ENCODE measurements around the gene LMO7. TPM values are rescaled to one million over a fixed set of nuclear protein-coding genes. Genes with fewer than 3 reads are reported as not detected.
A peak's percentile ranks its signal among the peaks of the same experiment; 100 is the strongest.

LMO7 gene
- total and polyA plus RNA-seq, 2 of the 4 experiments (the other 2 are of a cell fraction): 266 to 367 TPM

DNA sequence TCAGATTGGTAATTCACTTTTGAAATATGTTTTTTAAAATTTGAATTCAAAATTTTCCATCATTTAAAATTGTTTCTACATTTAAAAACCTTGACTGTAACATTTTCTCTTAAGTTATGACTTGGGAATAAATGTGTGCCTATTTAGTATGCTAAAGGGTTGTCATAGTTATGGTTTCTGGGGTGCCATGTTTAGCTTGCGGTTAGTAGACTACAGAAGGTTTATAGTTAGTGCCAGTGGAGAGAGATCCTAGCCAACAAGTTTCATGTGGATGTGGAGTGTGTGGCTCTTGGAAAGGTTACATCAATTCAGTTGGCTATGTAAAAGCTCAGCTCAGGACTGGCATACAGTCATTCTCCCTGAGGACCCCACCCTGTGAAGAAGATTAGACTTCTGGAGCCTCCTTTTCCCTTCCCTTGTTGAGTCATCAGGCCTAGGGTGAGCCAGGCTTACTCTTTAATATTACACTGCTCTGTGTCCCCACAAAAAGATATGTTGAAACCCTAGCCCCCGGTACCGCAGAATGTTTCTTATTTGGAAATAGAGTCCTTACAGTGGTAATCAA lies 20.4 kb downstream of the LMO7 start:
- peak; percentile 22 for ATAC-seq (ENCODE audit: low read depth)
- ChIA-PET POLR2A (ENCODE audit: unreplicated experiment) (no interaction called here), CTCF (no interaction called here)
- Histone ChIP-seq H2BK120ac (ENCODE audit: low read depth, low read length) (no peak overlapping the region), H3K23ac (ENCODE audit: low read depth, low read length) (peak overlapping the region; percentile 39; the same call in 1 of the 2 replicates), H4K91ac (ENCODE audit: insufficient read depth, low read depth, low read length) (no peak overlapping the region), H3K4me1 (ENCODE audit: control insufficient read depth, insufficient read depth, low read length) (peaks cover 16% of the 10 kb centered on the region), H4K8ac (ENCODE audit: low read depth in 2 of 2, low read length in 2 of 2) (no peak overlapping the region), H4K5ac (ENCODE audit: low read depth, low read length) (no peak overlapping the region), H3K4me2 (ENCODE audit: low read depth, low read length) (no peak overlapping the region), H3K56ac (ENCODE audit: extremely low read depth, insufficient read depth, low read length) (no peak overlapping the region), H3K9ac (ENCODE audit: low read depth, low read length) (no peak overlapping the region), H3K14ac (replicated peaks; ENCODE audit: low read depth, low read length) (peak overlapping the region; percentile 47; the same call in 1 of the 2 replicates), H2BK15ac (ENCODE audit: low read depth, low read length) (no peak overlapping the region), H2AFZ (replicated peaks; ENCODE audit: low read length, poor library complexity) (no peak overlapping the region), H2BK5ac (ENCODE audit: low read depth, low read length, poor library complexity, severe bottlenecking) (no peak overlapping the region), H3K18ac (ENCODE audit: low read depth, low read length) (no peak overlapping the region), H3K27ac (ENCODE audit: insufficient read depth, low read length) (no peak overlapping the region), H3K36me3 (ENCODE audit: control insufficient read depth, insufficient read depth, low read length) (peaks cover 1% of the 10 kb centered on the region), H3K27me3 (ENCODE audit: control insufficient read depth, insufficient read depth, low read length) (no peaks in the 10 kb centered on the region), H3K4ac (ENCODE audit: low read depth, low read length) (no peak overlapping the region; the same call in 1 of the 2 replicates), H3K4me3 (ENCODE audit: insufficient read depth, low read depth, low read length) (no peak overlapping the region), H4K20me1 (ENCODE audit: insufficient read depth, low read length) (peaks cover 80% of the 10 kb centered on the region), H3K9me3 (ENCODE audit: control insufficient read depth, insufficient read depth, low read length) (no peaks in the 10 kb centered on the region), H3K79me1 (ENCODE audit: low read depth in 1 of 2, low read length in 2 of 2) (peaks cover 7 to 57% of the 10 kb centered on the region in 2 experiments; a peak in 3 of 4 replicates), H2BK20ac (ENCODE audit: low read depth, low read length) (no peak overlapping the region), H2AK9ac (replicated peaks; ENCODE audit: low read depth, low read length, poor library complexity) (peak overlapping the region; percentile 37), H3K9me1 (ENCODE audit: insufficient read depth, low read length) (peaks cover 19% of the 10 kb centered on the region), H2AK5ac (ENCODE audit: low read depth, low read length) (no peak overlapping the region)
- TF ChIP-seq FOS (IDR thresholded peaks at IDR 0.05; ENCODE audit: low read depth, low read length) (no peak), POLR2A (IDR thresholded peaks at IDR 0.05; ENCODE audit: low read depth, low read length) (no peak), SMC3 (IDR thresholded peaks at IDR 0.05; ENCODE audit: low read depth, low read length) (no peak), RFX5 (IDR thresholded peaks at IDR 0.05; ENCODE audit: low read depth, low read length) (no peak), RCOR1 (IDR thresholded peaks at IDR 0.05; ENCODE audit: insufficient replicate concordance, low read length) (no peak), MAZ (IDR thresholded peaks at IDR 0.05; ENCODE audit: borderline replicate concordance, low read depth, low read length) (no peak), RAD21 (IDR thresholded peaks at IDR 0.05; ENCODE audit: low read length) (no peak), CEBPB (IDR thresholded peaks at IDR 0.05; ENCODE audit: low read depth, low read length) (no peak), MAFK (IDR thresholded peaks at IDR 0.05; ENCODE audit: low read depth, low read length) (no peak), NFE2L2 (IDR thresholded peaks at IDR 0.05; ENCODE audit: low read depth, low read length) (no peak), BHLHE40 (IDR thresholded peaks at IDR 0.05; ENCODE audit: low read depth, low read length) (no peak), MXI1 (IDR thresholded peaks at IDR 0.05; ENCODE audit: borderline replicate concordance, low read depth, low read length) (no peak), CHD1 (IDR thresholded peaks at IDR 0.05; ENCODE audit: low read depth, low read length) (no peak)
- TF ChIP-seq, protein P1, sequence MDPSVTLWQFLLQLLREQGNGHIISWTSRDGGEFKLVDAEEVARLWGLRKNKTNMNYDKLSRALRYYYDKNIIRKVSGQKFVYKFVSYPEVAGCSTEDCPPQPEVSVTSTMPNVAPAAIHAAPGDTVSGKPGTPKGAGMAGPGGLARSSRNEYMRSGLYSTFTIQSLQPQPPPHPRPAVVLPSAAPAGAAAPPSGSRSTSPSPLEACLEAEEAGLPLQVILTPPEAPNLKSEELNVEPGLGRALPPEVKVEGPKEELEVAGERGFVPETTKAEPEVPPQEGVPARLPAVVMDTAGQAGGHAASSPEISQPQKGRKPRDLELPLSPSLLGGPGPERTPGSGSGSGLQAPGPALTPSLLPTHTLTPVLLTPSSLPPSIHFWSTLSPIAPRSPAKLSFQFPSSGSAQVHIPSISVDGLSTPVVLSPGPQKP (IDR thresholded peaks at IDR 0.05; ENCODE audit: borderline replicate concordance, low read depth, low read length): no peak
- TF ChIP-seq, protein P2, sequence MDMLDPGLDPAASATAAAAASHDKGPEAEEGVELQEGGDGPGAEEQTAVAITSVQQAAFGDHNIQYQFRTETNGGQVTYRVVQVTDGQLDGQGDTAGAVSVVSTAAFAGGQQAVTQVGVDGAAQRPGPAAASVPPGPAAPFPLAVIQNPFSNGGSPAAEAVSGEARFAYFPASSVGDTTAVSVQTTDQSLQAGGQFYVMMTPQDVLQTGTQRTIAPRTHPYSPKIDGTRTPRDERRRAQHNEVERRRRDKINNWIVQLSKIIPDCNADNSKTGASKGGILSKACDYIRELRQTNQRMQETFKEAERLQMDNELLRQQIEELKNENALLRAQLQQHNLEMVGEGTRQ (IDR thresholded peaks at IDR 0.05; ENCODE audit: low read depth, low read length): no peak
- TF ChIP-seq, protein P3, sequence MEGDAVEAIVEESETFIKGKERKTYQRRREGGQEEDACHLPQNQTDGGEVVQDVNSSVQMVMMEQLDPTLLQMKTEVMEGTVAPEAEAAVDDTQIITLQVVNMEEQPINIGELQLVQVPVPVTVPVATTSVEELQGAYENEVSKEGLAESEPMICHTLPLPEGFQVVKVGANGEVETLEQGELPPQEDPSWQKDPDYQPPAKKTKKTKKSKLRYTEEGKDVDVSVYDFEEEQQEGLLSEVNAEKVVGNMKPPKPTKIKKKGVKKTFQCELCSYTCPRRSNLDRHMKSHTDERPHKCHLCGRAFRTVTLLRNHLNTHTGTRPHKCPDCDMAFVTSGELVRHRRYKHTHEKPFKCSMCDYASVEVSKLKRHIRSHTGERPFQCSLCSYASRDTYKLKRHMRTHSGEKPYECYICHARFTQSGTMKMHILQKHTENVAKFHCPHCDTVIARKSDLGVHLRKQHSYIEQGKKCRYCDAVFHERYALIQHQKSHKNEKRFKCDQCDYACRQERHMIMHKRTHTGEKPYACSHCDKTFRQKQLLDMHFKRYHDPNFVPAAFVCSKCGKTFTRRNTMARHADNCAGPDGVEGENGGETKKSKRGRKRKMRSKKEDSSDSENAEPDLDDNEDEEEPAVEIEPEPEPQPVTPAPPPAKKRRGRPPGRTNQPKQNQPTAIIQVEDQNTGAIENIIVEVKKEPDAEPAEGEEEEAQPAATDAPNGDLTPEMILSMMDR (conservative IDR thresholded peaks at IDR 0.05; ENCODE audit: low read depth, low read length): no peak
- 100% methylated on average over 2 of the region's 3 CpGs; no CpG with 5 or more reads in 1 of the 2 experiments for WGBS, 2 experiments (ENCODE audit: extremely low coverage in 2 of 2, insufficient read length in 1 of 2)
- no TSS peak for BruUV-seq (replicated peaks)
- intact Hi-C loops (cut with micrococcal nuclease): no loop called here
- dilution Hi-C loops (cut with HindIII; ENCODE audit: low sequenced_read_pairs, unreplicated experiment): no loop called here
- DNase-seq: peak; percentile 39
- in situ Hi-C loops (cut with MboI; ENCODE audit: low sequenced_read_pairs): no loop called here
